ENCODE data around the gene GMPR2. TPM values are rescaled to one million over a fixed set of nuclear protein-coding genes. Genes with fewer than 3 reads are reported as not detected.

GMPR2 gene
- total and polyA plus RNA-seq, 2 of the 13 experiments (the other 11 are each of a cell fraction or from before 2014, with no cell fraction given) = 210 to 273 TPM

DNA sequence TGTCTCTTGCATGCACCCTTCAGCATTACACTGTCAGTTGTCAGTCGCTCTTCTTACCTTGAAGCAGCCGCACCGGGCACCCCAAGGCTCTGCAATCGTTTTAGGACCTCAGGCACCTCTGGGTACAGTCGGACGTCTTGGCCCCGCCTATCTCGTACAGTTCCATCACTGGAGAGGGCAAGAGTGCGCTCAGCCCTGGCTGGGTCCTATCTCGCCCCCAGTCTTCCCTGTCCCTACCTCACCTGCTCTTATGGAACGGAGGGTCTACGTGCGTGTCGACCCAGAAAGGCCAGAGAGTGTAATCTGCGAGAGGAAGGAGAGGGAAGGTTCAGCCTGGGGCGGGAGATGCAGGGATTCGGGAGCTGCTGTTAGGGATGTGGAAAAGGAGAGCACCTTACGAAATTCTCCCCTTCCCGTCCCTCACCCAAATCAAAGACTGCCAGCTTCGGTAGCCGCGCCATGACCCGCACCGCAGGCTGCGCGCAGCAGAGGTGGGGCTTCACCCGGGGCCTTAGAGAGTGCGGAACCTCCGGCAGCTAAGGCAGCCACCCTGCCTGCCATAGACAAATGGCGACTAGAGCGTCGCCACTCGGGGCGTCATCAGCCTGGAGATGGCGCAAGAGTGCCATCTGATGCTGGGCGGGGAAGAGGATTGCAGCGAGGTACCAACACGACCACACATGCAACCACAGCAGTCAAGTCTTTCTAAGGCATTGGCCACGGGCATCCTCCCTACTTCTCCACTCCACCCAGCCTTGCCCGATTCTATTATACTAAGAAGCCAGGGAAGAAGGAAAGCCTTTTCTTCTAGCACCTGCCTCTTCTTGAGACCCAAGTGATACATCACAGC, 17.0 kb upstream of the GMPR2 start, which contains the start of gene MDP1 (continued):
- TF ChIP-seq MEF2D (CRISPR knock-in tag; IDR thresholded peaks at IDR 0.05) (peak; percentile 94), GPN1 (CRISPR knock-in tag; IDR thresholded peaks at IDR 0.05; ENCODE audit: borderline replicate concordance) (peak; percentile 37; the same call in 1 of the 2 replicates), HMG20B (CRISPR knock-in tag; conservative IDR thresholded peaks at IDR 0.05) (peak; percentile 90), ZNF329 (CRISPR knock-in tag; IDR thresholded peaks at IDR 0.05; ENCODE audit: low read depth) (peak; percentile 87), THYN1 (CRISPR knock-in tag; IDR thresholded peaks at IDR 0.05; ENCODE audit: borderline replicate concordance, low read depth) (peak; percentile 96; the same call in 1 of the 2 replicates), BRD4 (CRISPR knock-in tag; IDR thresholded peaks at IDR 0.05) (peak; percentile 100), ZNF317 (CRISPR knock-in tag; IDR thresholded peaks at IDR 0.05) (peak; percentile 94), ZNF335 (CRISPR knock-in tag; IDR thresholded peaks at IDR 0.05) (peak; percentile 99), GATAD2A (CRISPR knock-in tag; IDR thresholded peaks at IDR 0.05) (peak; percentile 96), JARID2 (CRISPR knock-in tag; IDR thresholded peaks at IDR 0.05; ENCODE audit: insufficient replicate concordance) (peak; percentile 98), HMGA1 (CRISPR knock-in tag; conservative IDR thresholded peaks at IDR 0.05) (no peak), CEBPG (CRISPR knock-in tag; IDR thresholded peaks at IDR 0.05) (peak; percentile 98), ZNF678 (CRISPR knock-in tag; IDR thresholded peaks at IDR 0.05) (peak; percentile 68)
- TF ChIP-seq, protein P1, sequence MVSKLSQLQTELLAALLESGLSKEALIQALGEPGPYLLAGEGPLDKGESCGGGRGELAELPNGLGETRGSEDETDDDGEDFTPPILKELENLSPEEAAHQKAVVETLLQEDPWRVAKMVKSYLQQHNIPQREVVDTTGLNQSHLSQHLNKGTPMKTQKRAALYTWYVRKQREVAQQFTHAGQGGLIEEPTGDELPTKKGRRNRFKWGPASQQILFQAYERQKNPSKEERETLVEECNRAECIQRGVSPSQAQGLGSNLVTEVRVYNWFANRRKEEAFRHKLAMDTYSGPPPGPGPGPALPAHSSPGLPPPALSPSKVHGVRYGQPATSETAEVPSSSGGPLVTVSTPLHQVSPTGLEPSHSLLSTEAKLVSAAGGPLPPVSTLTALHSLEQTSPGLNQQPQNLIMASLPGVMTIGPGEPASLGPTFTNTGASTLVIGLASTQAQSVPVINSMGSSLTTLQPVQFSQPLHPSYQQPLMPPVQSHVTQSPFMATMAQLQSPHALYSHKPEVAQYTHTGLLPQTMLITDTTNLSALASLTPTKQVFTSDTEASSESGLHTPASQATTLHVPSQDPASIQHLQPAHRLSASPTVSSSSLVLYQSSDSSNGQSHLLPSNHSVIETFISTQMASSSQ (IDR thresholded peaks at IDR 0.05; ENCODE audit: low read depth) = peak; percentile 68
- TF ChIP-seq, protein P1 (CRISPR knock-in tag; IDR thresholded peaks at IDR 0.05; ENCODE audit: borderline replicate concordance) = peak; percentile 89
- TF ChIP-seq, protein P2, sequence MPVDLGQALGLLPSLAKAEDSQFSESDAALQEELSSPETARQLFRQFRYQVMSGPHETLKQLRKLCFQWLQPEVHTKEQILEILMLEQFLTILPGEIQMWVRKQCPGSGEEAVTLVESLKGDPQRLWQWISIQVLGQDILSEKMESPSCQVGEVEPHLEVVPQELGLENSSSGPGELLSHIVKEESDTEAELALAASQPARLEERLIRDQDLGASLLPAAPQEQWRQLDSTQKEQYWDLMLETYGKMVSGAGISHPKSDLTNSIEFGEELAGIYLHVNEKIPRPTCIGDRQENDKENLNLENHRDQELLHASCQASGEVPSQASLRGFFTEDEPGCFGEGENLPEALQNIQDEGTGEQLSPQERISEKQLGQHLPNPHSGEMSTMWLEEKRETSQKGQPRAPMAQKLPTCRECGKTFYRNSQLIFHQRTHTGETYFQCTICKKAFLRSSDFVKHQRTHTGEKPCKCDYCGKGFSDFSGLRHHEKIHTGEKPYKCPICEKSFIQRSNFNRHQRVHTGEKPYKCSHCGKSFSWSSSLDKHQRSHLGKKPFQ (CRISPR knock-in tag; IDR thresholded peaks at IDR 0.05; ENCODE audit: insufficient replicate concordance) = peak; percentile 92
- TF ChIP-seq, protein P3, sequence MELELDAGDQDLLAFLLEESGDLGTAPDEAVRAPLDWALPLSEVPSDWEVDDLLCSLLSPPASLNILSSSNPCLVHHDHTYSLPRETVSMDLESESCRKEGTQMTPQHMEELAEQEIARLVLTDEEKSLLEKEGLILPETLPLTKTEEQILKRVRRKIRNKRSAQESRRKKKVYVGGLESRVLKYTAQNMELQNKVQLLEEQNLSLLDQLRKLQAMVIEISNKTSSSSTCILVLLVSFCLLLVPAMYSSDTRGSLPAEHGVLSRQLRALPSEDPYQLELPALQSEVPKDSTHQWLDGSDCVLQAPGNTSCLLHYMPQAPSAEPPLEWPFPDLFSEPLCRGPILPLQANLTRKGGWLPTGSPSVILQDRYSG (CRISPR knock-in tag; IDR thresholded peaks at IDR 0.05) = no peak
- TF ChIP-seq, protein P4, sequence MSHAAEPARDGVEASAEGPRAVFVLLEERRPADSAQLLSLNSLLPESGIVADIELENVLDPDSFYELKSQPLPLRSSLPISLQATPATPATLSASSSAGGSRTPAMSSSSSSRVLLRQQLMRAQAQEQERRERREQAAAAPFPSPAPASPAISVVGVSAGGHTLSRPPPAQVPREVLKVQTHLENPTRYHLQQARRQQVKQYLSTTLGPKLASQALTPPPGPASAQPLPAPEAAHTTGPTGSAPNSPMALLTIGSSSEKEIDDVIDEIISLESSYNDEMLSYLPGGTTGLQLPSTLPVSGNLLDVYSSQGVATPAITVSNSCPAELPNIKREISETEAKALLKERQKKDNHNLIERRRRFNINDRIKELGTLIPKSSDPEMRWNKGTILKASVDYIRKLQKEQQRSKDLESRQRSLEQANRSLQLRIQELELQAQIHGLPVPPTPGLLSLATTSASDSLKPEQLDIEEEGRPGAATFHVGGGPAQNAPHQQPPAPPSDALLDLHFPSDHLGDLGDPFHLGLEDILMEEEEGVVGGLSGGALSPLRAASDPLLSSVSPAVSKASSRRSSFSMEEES (CRISPR knock-in tag; IDR thresholded peaks at IDR 0.05) = peak; percentile 74
- TF ChIP-seq, protein P5, sequence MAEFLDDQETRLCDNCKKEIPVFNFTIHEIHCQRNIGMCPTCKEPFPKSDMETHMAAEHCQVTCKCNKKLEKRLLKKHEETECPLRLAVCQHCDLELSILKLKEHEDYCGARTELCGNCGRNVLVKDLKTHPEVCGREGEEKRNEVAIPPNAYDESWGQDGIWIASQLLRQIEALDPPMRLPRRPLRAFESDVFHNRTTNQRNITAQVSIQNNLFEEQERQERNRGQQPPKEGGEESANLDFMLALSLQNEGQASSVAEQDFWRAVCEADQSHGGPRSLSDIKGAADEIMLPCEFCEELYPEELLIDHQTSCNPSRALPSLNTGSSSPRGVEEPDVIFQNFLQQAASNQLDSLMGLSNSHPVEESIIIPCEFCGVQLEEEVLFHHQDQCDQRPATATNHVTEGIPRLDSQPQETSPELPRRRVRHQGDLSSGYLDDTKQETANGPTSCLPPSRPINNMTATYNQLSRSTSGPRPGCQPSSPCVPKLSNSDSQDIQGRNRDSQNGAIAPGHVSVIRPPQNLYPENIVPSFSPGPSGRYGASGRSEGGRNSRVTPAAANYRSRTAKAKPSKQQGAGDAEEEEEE (CRISPR knock-in tag; IDR thresholded peaks at IDR 0.05; ENCODE audit: borderline replicate concordance) = no peak; the same call in 1 of the 2 replicates
